ENCODE results near the gene RNF123. TPM values are rescaled to one million over a fixed set of nuclear protein-coding genes. Genes with fewer than 3 reads are reported as not detected.

The RNF123 gene
- total RNA-seq, 1 donor from 2014 or later = 60.4 TPM

GRCh38 chr3:49750056-49750455, 60.7 kb downstream of the RNF123 start:
- DNase-seq = no peak

GRCh38 chr3:49751501-49751900, 62.1 kb downstream of the RNF123 start:
- no peak for DNase-seq

GRCh38 chr3:49754536-49754935, 65.2 kb downstream of the RNF123 start:
- no peak for DNase-seq

GRCh38 chr3:49756036-49756435, 66.7 kb downstream of the RNF123 start:
- no peak for DNase-seq

GRCh38 chr3:49757197-49757596, 67.8 kb downstream of the RNF123 start:
- DNase-seq = no peak

- DNase-seq = no peak
Measured at GRCh38 chr3:49759226-49759625, 69.9 kb downstream of the RNF123 start.

- DNase-seq = no peak
Measured at GRCh38 chr3:49761661-49762060, 72.3 kb downstream of the RNF123 start.

GRCh38 chr3:49763981-49764380, 74.6 kb downstream of the RNF123 start:
- DNase-seq = no peak

GRCh38 chr3:49769286-49769915, 80.0 kb downstream of the RNF123 start:
- no peak for DNase-seq

GRCh38 chr3:49769926-49770325, 80.6 kb downstream of the RNF123 start:
- no peak for DNase-seq

Small RNA genes within 50 kb of the gene (small RNA-seq; reads per million reads assigned to genes)
- gene AMIGO3 (ENCODE audit: low replicate concordance) = not detected
- gene COX6CP14 (ENCODE audit: low replicate concordance) = not detected

Other genes with a start within 250 kb of the RNF123 start
- gene DAG1, start 219.3 kb upstream of the RNF123 start, total RNA-seq = 201 TPM
- gene BSN, start 135.1 kb upstream of the RNF123 start, total RNA-seq = 0.82 TPM
- 82.7 TPM for gene APEH, start 15.2 kb upstream of the RNF123 start, total RNA-seq
- gene MST1, start 83 bp upstream of the RNF123 start, total RNA-seq = 8.1 TPM
- 2.8 TPM for gene AMIGO3, start 30.1 kb downstream of the RNF123 start, total RNA-seq
- 22.8 TPM for gene GMPPB, start 34.4 kb downstream of the RNF123 start, total RNA-seq
- gene IP6K1, start 97.0 kb downstream of the RNF123 start, total RNA-seq = 35.6 TPM
- gene CDHR4, start 110.3 kb downstream of the RNF123 start, total RNA-seq = not detected
- gene INKA1, start 113.7 kb downstream of the RNF123 start, total RNA-seq = 12.3 TPM
- gene UBA7, start 124.4 kb downstream of the RNF123 start, total RNA-seq = 17.4 TPM
- gene TRAIP, start 167.0 kb downstream of the RNF123 start, total RNA-seq = 1.6 TPM
- gene CAMKV, start 180.3 kb downstream of the RNF123 start, total RNA-seq = 0.51 TPM
- 5.7 TPM for gene MST1R, start 214.3 kb downstream of the RNF123 start, total RNA-seq
- gene MON1A, start 240.3 kb downstream of the RNF123 start, total RNA-seq = 4.4 TPM

Measured in tongue (tissue), 3 donors.